Ovary (tissue), 3 donors: Measurements from ENCODE around the gene EEFSEC.

Experiments
- EP300 ChIP-seq: sonication (generic); formaldehyde crosslinking; IDR thresholded peaks from one replicate; pipeline ENCODE4 v1.6.1; 2017; ENCODE audit warnings: antibody characterized with exemption
- POLR2A ChIP-seq: fragments of 450-650 bp; IDR thresholded peaks from one replicate; pipeline ENCODE4 v1.6.1; 2017; ENCODE audit warnings: antibody characterized with exemption, mild to moderate bottlenecking, moderate library complexity
- TF ChIP-seq, protein P1 (sequence below), 3 donors: fragments of 450-650 bp in 2 of 3; fragments of 200-600 bp in 1 of 3; IDR thresholded peaks; one replicate each; pipeline versions ENCODE4 v1.5.1 to v1.8.0; 2016 to 2022; ENCODE audit warnings: antibody characterized with exemption in 3 of 3, mild to moderate bottlenecking in 1 of 3
- donor health status: DM: no; HTN: no; CAD: no.

DNA sequence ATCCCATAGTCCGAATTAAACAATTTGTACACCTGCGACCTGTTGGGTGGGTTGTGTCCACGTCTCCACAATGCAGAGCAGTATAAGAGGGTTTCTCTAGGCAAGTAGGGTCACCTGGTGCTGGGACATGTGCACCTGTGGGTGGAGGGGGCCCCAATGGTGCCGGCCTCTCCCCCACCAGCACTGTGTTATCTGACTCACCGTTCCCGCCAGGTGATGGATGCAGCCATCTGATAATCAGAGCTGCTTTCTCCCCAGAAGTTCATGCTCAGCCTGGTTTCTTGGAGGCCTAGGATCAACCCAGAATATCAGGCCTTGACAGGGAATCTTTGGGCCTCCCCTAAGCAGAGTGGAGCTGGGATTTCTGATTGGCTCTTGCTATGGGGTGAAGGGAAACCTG lies 227.4 kb downstream of the EEFSEC start:
- TF ChIP-seq, protein P1, sequence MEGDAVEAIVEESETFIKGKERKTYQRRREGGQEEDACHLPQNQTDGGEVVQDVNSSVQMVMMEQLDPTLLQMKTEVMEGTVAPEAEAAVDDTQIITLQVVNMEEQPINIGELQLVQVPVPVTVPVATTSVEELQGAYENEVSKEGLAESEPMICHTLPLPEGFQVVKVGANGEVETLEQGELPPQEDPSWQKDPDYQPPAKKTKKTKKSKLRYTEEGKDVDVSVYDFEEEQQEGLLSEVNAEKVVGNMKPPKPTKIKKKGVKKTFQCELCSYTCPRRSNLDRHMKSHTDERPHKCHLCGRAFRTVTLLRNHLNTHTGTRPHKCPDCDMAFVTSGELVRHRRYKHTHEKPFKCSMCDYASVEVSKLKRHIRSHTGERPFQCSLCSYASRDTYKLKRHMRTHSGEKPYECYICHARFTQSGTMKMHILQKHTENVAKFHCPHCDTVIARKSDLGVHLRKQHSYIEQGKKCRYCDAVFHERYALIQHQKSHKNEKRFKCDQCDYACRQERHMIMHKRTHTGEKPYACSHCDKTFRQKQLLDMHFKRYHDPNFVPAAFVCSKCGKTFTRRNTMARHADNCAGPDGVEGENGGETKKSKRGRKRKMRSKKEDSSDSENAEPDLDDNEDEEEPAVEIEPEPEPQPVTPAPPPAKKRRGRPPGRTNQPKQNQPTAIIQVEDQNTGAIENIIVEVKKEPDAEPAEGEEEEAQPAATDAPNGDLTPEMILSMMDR (IDR thresholded peaks at IDR 0.05), result no peak
- no peak for TF ChIP-seq EP300
- no peak for TF ChIP-seq POLR2A
